ENCODE results near the gene KLHL29.

DNA sequence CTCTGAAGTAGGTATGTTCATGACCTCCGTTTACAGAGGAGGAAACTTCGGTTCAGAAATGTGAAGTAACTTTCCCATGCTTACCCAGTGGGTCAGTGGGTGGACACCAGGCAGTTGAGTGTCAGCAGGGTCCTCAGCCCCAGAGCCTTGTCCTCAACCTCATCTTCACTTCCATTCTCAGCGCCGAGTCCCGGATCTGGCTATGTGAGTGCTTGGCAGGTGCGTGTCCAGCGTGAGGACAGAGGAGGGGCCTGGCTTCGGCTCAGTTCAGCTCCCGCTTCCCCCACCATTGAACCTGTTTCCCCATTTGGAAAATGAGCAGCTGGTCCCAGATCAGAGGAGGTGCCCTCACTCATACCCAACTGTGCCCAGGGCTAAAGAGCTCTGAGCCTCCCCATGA is 274.3 kb downstream of the KLHL29 start:
- no peak for TF ChIP-seq EP300 (IDR thresholded peaks at IDR 0.05)
- TF ChIP-seq CTCF (IDR thresholded peaks at IDR 0.05): no peak
- no peak for TF ChIP-seq POLR2A (IDR thresholded peaks at IDR 0.05)

Data from tibial nerve (tissue), 4 donors.